Stimulated activated effector memory CD8-positive, alpha-beta T cell treated with anti-CD3 and anti-CD28 coated beads, Interleukin-12 subunit alpha, Interleukin-12 subunit beta, amount 100 ng/mL, for 72 hours (primary cell): ENCODE measurements around the gene ERAP2.

Experiments used
- ATAC-seq: fragments of 150-1000 bp; cut with Tn5 transposase; 2 replicates; pipeline ENCODE4 v1.10.0; 2021
- DNase-seq, 2 donors: peaks; one replicate each; pipeline ENCODE4 v3.0.0; 2021 to 2022; ENCODE audit warnings: low spot score in 2 of 2
- H3K27ac Mint-ChIP-seq: one replicate; pipeline ENCODE4 v1.8.0; 2022; ENCODE audit warnings: mild to moderate bottlenecking, mixed read lengths
- H3K36me3 Mint-ChIP-seq: one replicate; pipeline ENCODE4 v1.8.0; 2022; ENCODE audit warnings: mild to moderate bottlenecking, mixed read lengths
- H3K4me1 Mint-ChIP-seq: one replicate; pipeline ENCODE4 v1.8.0; 2022; ENCODE audit warnings: mixed read lengths
- H3K4me3 Mint-ChIP-seq: one replicate; pipeline ENCODE4 v1.8.0; 2022; ENCODE audit warnings: mild to moderate bottlenecking, mixed read lengths
- H3K9me3 Mint-ChIP-seq: one replicate; pipeline ENCODE4 v1.8.0; 2022; ENCODE audit warnings: mixed read lengths

ERAP2 gene

DNA sequence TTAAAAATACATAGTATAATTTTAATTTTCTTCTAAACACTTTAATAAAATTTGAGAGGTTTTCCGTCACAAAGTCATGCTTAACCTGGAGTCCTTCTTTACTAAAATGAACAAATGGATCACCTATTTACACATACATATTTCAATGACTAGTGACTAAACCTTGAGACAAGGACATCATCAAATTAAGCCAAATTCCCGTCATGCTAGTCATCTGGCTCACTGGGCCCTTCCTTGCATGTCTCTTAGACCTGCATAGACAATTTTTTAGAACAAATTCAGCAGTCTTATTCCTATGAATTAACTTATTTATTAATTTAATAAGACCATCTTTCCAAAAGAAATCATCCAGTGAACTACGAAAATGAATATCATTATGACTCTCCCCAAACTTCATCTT is 26.6 kb downstream of the ERAP2 start:
- ATAC-seq (no peak), DNase-seq (no peak)
- peaks cover 100% of the 10 kb centered on the region for H3K36me3 Mint-ChIP-seq
- peak overlapping the region; percentile 78 for H3K27ac Mint-ChIP-seq
- no peak overlapping the region for H3K4me3 Mint-ChIP-seq
- H3K4me1 Mint-ChIP-seq = peaks cover 37% of the 10 kb centered on the region
- no peaks in the 10 kb centered on the region for H3K9me3 Mint-ChIP-seq

DNA sequence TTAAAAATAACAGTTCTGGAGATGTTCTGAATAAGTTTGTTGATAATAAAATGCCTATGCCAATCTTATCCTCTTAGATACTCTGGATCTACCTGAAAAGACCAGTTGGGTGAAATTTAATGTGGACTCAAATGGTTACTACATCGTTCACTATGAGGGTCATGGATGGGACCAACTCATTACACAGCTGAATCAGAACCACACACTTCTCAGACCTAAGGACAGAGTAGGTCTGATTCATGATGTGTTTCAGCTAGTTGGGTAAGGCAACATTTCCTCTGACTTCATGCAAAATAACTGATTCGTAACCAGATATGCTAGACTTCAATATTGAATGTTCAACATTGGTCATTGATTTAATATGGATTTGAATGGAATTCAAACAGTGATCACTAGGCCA is 27.0 kb downstream of the ERAP2 start:
- no peaks in the 10 kb centered on the region for H3K9me3 Mint-ChIP-seq
- H3K4me3 Mint-ChIP-seq = no peak overlapping the region
- no peak for DNase-seq
- ATAC-seq = peak; percentile 100
- H3K36me3 Mint-ChIP-seq = peaks cover 100% of the 10 kb centered on the region
- H3K27ac Mint-ChIP-seq = peak overlapping the region; percentile 78
- H3K4me1 Mint-ChIP-seq = peaks cover 37% of the 10 kb centered on the region

GRCh38 chr5:96904054-96904931 is 28.0 kb downstream of the ERAP2 start:
- H3K4me3 Mint-ChIP-seq = no peak overlapping the region
- H3K4me1 Mint-ChIP-seq = peaks cover 32% of the 10 kb centered on the region
- peak overlapping the region; percentile 78 for H3K27ac Mint-ChIP-seq
- H3K9me3 Mint-ChIP-seq = no peaks in the 10 kb centered on the region
- ATAC-seq (peak; percentile 64), DNase-seq (no peak)
- H3K36me3 Mint-ChIP-seq = peaks cover 99% of the 10 kb centered on the region

DNA sequence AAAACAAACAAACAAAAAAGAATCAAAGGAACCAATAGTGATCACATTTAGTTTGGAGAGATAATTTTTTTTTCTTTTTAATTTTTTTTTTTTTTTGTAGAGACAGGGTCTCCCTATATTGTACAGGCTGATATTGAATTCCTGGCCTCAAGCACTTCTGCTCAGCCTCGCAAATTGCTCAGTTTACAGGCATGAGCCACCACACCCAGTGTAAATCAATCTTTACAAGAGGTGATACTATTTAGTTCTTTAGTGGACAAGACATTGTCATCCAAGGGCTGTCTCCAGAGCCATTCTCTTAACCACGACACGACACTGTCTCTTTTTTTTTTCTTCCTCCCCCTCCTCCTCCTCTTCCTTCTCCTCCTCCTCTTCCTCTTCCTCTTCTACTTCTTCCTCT is 29.6 kb downstream of the ERAP2 start:
- Mint-ChIP-seq H3K9me3 (no peaks in the 10 kb centered on the region), H3K4me1 (peaks cover 32% of the 10 kb centered on the region), H3K36me3 (peaks cover 98% of the 10 kb centered on the region), H3K27ac (no peak overlapping the region), H3K4me3 (no peak overlapping the region)
- no peak for ATAC-seq
- no peak for DNase-seq

GRCh38 chr5:96909003-96909402 is 32.7 kb downstream of the ERAP2 start:
- peaks cover 13% of the 10 kb centered on the region for H3K4me1 Mint-ChIP-seq
- H3K4me3 Mint-ChIP-seq = no peak overlapping the region
- H3K27ac Mint-ChIP-seq = no peak overlapping the region
- H3K9me3 Mint-ChIP-seq = no peaks in the 10 kb centered on the region
- ATAC-seq (no peak), DNase-seq (no peak)
- peaks cover 98% of the 10 kb centered on the region for H3K36me3 Mint-ChIP-seq

GRCh38 chr5:96909435-96909834 is 33.1 kb downstream of the ERAP2 start:
- no peak overlapping the region for H3K4me3 Mint-ChIP-seq
- H3K27ac Mint-ChIP-seq = no peak overlapping the region
- H3K36me3 Mint-ChIP-seq = peaks cover 98% of the 10 kb centered on the region
- no peaks in the 10 kb centered on the region for H3K9me3 Mint-ChIP-seq
- no peak for ATAC-seq
- no peak for DNase-seq
- H3K4me1 Mint-ChIP-seq = peaks cover 8% of the 10 kb centered on the region

GRCh38 chr5:96911139-96911538 is 34.8 kb downstream of the ERAP2 start:
- peaks cover 98% of the 10 kb centered on the region for H3K36me3 Mint-ChIP-seq
- DNase-seq (no peak), ATAC-seq (no peak)
- H3K27ac Mint-ChIP-seq = no peak overlapping the region
- H3K4me3 Mint-ChIP-seq = no peak overlapping the region
- no peaks in the 10 kb centered on the region for H3K9me3 Mint-ChIP-seq
- H3K4me1 Mint-ChIP-seq = peaks cover 3% of the 10 kb centered on the region

DNA sequence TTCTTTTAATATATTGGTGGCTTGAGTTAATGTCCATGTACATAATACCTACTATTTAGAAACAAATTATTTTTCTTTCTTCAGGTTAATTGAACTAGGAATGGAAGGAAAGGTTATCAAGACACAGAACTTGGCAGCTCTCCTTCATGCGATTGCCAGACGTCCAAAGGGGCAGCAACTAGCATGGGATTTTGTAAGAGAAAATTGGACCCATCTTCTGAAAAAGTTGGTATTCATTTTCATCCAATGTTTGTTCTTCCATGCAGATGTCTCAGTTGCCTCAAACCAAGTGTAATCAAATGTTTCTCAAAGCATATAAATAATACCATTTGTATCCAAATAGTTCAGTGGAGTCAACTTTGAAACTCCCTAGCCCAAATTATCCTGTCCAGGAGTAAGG is 36.9 kb downstream of the ERAP2 start:
- DNase-seq = no peak
- Mint-ChIP-seq H3K36me3 (peaks cover 98% of the 10 kb centered on the region), H3K27ac (no peak overlapping the region), H3K9me3 (no peaks in the 10 kb centered on the region), H3K4me3 (no peak overlapping the region), H3K4me1 (no peaks in the 10 kb centered on the region)
- ATAC-seq = no peak

DNA sequence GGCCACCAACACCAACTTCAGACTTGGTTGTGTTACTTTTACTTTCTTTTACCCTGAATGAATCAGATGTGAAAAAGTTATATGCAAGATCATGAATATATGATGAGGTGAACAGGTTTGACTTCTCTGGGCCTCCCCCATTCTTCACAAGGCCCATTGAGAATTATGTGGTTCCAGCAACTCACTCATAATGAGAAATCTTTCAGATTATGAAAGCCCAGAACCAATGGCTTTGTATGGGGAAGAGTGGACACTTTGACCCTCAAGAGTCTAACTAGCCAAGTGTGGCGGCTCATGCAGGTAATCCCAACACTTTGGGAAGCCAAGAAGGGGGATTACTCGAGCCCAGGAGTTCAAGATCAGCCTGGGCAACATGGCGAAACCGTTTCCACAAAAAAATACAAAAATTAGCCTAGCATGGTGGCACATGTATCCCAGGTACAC is 43.5 kb downstream of the ERAP2 start:
- no peaks in the 10 kb centered on the region for H3K9me3 Mint-ChIP-seq
- no peak overlapping the region for H3K27ac Mint-ChIP-seq
- ATAC-seq = peak; percentile 98
- peaks cover 54% of the 10 kb centered on the region for H3K36me3 Mint-ChIP-seq
- H3K4me3 Mint-ChIP-seq = no peak overlapping the region
- no peak for DNase-seq
- H3K4me1 Mint-ChIP-seq = peaks cover 11% of the 10 kb centered on the region

DNA sequence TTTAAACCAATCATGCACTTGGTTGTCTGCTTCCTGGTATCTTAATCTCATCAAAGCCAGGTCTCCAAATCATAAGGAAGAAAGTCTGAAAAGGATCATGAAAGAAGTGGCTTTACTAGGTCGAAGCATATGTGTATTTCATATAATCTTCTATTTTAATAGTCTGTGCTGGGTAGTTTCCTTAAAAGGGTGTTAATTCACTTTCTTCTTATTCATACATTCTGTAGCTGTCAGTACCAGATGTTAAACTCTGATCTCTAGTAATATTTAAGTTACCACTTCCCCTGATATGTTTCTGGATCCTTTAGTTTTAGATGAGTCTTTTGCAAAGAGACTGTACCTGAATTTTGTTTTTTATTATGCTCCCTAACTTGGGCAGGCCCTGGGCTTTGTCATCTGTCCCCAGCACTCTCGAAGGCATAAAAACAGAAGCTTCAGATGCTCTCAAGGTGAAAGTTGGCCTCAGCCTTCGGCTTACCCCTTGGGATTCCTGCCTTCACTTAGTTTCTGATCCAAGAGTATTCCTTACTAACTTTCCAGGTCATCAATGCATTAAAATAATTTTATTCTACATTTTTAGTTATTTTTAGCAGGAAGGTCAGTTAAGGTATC is 44.5 kb downstream of the ERAP2 start:
- Mint-ChIP-seq H3K9me3 (no peaks in the 10 kb centered on the region), H3K36me3 (peaks cover 43% of the 10 kb centered on the region)

GRCh38 chr5:96922499-96923244 is 46.4 kb downstream of the ERAP2 start:
- DNase-seq = no peak
- peaks cover 25% of the 10 kb centered on the region for H3K36me3 Mint-ChIP-seq
- no peaks in the 10 kb centered on the region for H3K9me3 Mint-ChIP-seq
- H3K4me3 Mint-ChIP-seq = no peak overlapping the region
- ATAC-seq = no peak
- no peak overlapping the region for H3K27ac Mint-ChIP-seq
- H3K4me1 Mint-ChIP-seq = peaks cover 11% of the 10 kb centered on the region

More for the DNA sequence above, 44.5 kb downstream of the ERAP2 start:
- peaks cover 11% of the 10 kb centered on the region for H3K4me1 Mint-ChIP-seq
- no peak overlapping the region for H3K27ac Mint-ChIP-seq
- no peak overlapping the region for H3K4me3 Mint-ChIP-seq
- ATAC-seq (no peak), DNase-seq (no peak)

DNA sequence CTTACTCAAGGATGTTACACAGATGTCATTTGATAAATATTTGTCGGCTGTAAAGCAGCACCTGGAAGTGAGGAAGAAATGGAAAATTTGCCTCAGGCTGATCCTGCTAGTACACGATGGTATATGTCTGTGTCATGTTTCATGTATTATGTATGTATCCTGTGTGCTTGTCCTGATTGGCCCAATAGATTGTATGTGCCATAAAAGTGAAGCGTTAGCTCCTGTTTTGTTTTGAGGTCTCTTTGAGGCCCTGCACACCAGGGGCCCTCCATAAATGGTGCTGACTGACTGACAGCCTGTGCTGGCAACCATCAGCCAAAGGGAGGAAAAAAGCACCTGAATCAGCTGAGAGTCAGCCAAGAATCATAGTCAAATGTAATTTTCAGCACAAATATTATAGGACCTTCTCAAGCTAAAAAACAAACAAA is 47.7 kb downstream of the ERAP2 start:
- peaks cover 11% of the 10 kb centered on the region for H3K4me1 Mint-ChIP-seq
- peaks cover 11% of the 10 kb centered on the region for H3K36me3 Mint-ChIP-seq
- ATAC-seq (no peak), DNase-seq (no peak)
- H3K9me3 Mint-ChIP-seq = no peaks in the 10 kb centered on the region
- H3K27ac Mint-ChIP-seq = no peak overlapping the region
- H3K4me3 Mint-ChIP-seq = no peak overlapping the region

DNA sequence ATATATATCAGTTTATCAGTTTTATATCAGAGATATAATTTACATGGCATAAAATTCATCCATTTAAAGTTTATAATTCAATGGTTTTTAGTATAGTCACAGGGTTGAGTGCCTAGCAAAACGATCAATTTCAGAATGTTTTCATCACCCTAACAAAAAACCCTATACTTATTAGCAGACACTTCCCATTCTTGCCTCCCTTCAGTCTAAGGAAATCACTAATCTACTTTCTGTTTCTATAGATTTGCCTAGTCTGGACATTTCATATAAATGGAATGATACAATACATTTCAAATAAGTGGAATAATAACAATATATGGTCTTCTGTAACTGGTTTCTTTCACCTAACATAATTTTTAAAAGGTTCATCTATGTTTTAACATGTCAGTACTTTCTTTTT is 50.0 kb downstream of the ERAP2 start:
- Mint-ChIP-seq H3K4me3 (no peak overlapping the region), H3K9me3 (no peaks in the 10 kb centered on the region), H3K27ac (no peak overlapping the region), H3K4me1 (peaks cover 26% of the 10 kb centered on the region), H3K36me3 (no peaks in the 10 kb centered on the region)
- no peak for ATAC-seq
- no peak for DNase-seq

DNA sequence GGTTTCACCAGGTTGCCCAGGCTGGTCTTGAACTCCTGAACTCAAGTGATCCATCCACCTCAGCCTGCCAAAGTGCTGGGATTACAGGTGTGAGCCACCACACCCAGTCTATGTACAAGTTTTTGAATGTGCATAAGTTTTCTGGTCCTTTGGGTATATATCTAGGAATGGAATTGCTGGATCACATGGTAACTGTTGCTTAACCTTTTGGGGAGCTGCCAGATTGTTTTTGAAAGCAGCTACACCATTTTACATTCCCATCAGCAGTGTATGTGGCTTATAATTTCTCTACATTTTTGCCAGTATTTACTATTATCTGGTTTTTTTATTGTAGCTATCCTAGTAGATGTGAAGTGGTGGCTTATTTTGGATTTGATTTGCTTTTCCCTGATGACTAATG is 50.7 kb downstream of the ERAP2 start:
- no peak overlapping the region for H3K27ac Mint-ChIP-seq
- DNase-seq (no peak), ATAC-seq (no peak)
- no peaks in the 10 kb centered on the region for H3K9me3 Mint-ChIP-seq
- H3K4me1 Mint-ChIP-seq = peaks cover 28% of the 10 kb centered on the region
- no peaks in the 10 kb centered on the region for H3K36me3 Mint-ChIP-seq
- H3K4me3 Mint-ChIP-seq = no peak overlapping the region

GRCh38 chr5:96928931-96929708 is 52.8 kb downstream of the ERAP2 start:
- H3K4me1 Mint-ChIP-seq = peaks cover 46% of the 10 kb centered on the region
- H3K36me3 Mint-ChIP-seq = peaks cover 5% of the 10 kb centered on the region
- H3K9me3 Mint-ChIP-seq = no peaks in the 10 kb centered on the region
- ATAC-seq (no peak), DNase-seq (no peak)
- no peak overlapping the region for H3K4me3 Mint-ChIP-seq
- H3K27ac Mint-ChIP-seq = no peak overlapping the region
